Measurements from ENCODE around the gene SLC45A1. TPM values are rescaled to one million over a fixed set of nuclear protein-coding genes. Genes with fewer than 3 reads are reported as not detected.

SLC45A1 gene
- total and polyA plus RNA-seq, 4 donors: 4.4 to 8.7 (median 6.7) TPM

DNA sequence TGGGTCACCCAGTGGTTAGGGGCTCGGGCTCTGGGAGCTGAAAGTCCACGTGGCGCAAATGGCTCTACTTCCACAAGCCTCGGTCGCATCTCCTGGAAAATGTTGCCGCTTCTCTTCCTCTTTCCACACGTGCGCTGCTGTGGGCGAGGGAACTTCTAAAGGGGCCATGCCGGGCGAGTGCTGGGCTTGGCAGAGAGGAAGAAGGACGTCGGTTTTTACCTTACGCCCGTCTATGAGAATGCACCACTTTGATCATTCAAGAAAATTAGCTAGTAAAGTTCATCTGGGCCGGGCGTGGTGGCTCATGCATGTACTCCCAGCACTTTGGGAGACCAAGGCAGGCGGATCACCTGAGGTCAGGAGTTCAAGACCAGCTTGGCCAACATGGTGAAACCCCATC is 10.4 kb downstream of the SLC45A1 start:
- whole genome bisulfite sequencing, 2 donors: 97% methylated on average over 18 of the region's 18 CpGs
- ATAC-seq (ENCODE audit: low FRiP score): no peak
- Histone ChIP-seq H3K27me3 (ENCODE audit: control insufficient read depth in 1 of 2, insufficient read depth in 2 of 2, low read length in 1 of 2) (no peaks in the 10 kb centered on the region), H3K36me3 (ENCODE audit: control insufficient read depth in 1 of 2, insufficient read depth in 2 of 2, low read length in 1 of 2) (no peaks in the 10 kb centered on the region), H3K4me1 (ENCODE audit: control insufficient read depth in 1 of 2, insufficient read depth in 2 of 2, low read length in 2 of 2) (no peaks in the 10 kb centered on the region), H3K4me3 (ENCODE audit: low read length in 2 of 2) (no peak overlapping the region), H3K27ac (ENCODE audit: low read depth in 1 of 2, low read length in 2 of 2) (no peak overlapping the region), H3K9me3 (ENCODE audit: control insufficient read depth, low read length) (no peaks in the 10 kb centered on the region)
- intact Hi-C loops (cut with DNase I): no loop called here
- DNase-seq: no peak

DNA sequence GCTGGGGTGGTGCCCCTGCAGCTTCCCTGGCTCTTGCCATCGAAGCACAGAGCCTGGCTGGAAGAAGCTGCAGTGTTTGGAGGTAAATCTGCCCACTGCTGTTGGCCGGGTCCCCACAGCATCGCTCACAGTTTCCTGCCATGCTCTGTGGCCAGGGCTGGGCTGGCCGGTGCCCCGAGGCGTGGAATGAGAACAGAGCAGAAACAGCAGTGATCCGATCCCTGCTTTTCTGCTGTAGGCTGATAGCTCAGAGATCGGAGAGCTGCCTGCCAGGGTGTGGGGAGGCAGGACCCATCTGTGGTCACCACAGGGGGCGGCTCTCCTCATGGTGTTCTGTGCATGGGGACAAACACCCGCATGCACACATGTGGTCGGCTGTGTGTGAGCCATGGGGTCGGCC is 11.5 kb downstream of the SLC45A1 start:
- no peak for DNase-seq
- no peaks in the 10 kb centered on the region for H3K36me3 ChIP-seq (ENCODE audit: control insufficient read depth in 1 of 2, insufficient read depth in 2 of 2, low read length in 1 of 2)
- no peaks in the 10 kb centered on the region for H3K27me3 ChIP-seq (ENCODE audit: control insufficient read depth in 1 of 2, insufficient read depth in 2 of 2, low read length in 1 of 2)
- no peak overlapping the region for H3K4me3 ChIP-seq (ENCODE audit: low read length in 2 of 2)
- H3K27ac ChIP-seq (ENCODE audit: low read depth in 1 of 2, low read length in 2 of 2): no peak overlapping the region
- 26 to 27% methylated on average over 12 of the region's 12 CpGs for WGBS, 2 donors
- H3K9me3 ChIP-seq (ENCODE audit: control insufficient read depth, low read length): no peaks in the 10 kb centered on the region
- intact Hi-C loops (cut with DNase I): no loop called here
- H3K4me1 ChIP-seq (ENCODE audit: control insufficient read depth in 1 of 2, insufficient read depth in 2 of 2, low read length in 2 of 2): no peaks in the 10 kb centered on the region
- ATAC-seq (ENCODE audit: low FRiP score): peak; percentile 33

DNA sequence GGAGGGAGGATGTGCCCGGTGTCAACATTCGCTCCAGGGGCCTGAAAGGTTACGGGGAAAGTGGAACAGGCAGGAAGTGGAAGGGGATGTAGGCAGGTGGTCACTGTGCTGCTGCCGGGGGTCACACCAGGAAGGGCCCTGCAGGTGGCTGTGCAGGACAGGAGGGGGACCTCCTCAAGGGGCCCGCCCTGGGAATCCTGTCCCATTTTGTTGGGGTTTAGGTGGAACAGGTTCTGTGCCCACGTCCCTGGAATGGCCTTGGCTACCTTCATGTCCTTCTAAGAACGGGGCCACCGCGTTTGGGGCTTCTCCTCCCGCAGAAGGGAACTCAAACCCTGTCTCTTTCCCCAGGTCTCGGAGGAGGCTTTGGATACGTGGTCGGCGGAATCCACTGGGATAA is 11.9 kb downstream of the SLC45A1 start:
- no peak overlapping the region for H3K27ac ChIP-seq (ENCODE audit: low read depth in 1 of 2, low read length in 2 of 2)
- no peaks in the 10 kb centered on the region for H3K27me3 ChIP-seq (ENCODE audit: control insufficient read depth in 1 of 2, insufficient read depth in 2 of 2, low read length in 1 of 2)
- DNase-seq (no peak), ATAC-seq (ENCODE audit: low FRiP score) (peak; percentile 12)
- no peaks in the 10 kb centered on the region for H3K4me1 ChIP-seq (ENCODE audit: control insufficient read depth in 1 of 2, insufficient read depth in 2 of 2, low read length in 2 of 2)
- intact Hi-C loops (cut with DNase I): no loop called here
- no peak overlapping the region for H3K4me3 ChIP-seq (ENCODE audit: low read length in 2 of 2)
- no peaks in the 10 kb centered on the region for H3K36me3 ChIP-seq (ENCODE audit: control insufficient read depth in 1 of 2, insufficient read depth in 2 of 2, low read length in 1 of 2)
- WGBS, 2 donors: 86 to 87% methylated on average over 14 of the region's 14 CpGs
- no peaks in the 10 kb centered on the region for H3K9me3 ChIP-seq (ENCODE audit: control insufficient read depth, low read length)

DNA sequence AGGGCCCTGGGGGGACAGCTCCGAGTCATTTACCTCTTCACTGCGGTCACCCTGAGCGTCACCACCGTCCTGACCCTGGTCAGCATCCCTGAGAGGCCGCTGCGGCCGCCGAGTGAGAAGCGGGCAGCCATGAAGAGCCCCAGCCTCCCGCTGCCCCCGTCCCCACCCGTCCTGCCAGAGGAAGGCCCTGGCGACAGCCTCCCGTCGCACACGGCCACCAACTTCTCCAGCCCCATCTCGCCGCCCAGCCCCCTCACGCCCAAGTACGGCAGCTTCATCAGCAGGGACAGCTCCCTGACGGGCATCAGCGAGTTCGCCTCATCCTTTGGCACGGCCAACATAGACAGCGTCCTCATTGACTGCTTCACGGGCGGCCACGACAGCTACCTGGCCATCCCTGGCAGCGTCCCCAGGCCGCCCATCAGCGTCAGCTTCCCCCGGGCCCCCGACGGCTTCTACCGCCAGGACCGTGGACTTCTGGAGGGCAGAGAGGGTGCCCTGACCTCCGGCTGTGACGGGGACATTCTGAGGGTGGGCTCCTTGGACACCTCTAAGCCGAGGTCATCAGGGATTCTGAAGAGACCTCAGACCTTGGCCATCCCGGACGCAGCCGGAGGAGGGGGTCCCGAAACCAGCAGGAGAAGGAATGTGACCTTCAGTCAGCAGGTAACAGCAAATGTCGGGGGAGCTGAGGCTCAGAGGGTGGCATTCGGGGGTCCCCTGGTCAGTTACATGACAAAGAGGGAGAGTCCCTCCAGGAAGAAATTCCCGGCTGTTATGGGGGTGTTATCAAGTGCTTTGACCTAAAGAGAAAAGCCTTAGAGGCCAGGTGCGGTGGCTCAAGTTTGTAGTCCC is 12.6 kb downstream of the SLC45A1 start:
- intact Hi-C loops (cut with DNase I): no loop called here
- H3K27me3 ChIP-seq (ENCODE audit: control insufficient read depth in 1 of 2, insufficient read depth in 2 of 2, low read length in 1 of 2): no peaks in the 10 kb centered on the region
- H3K36me3 ChIP-seq (ENCODE audit: control insufficient read depth in 1 of 2, insufficient read depth in 2 of 2, low read length in 1 of 2): no peaks in the 10 kb centered on the region
- WGBS, 2 donors: 92 to 93% methylated on average over 47 of the region's 47 CpGs
- DNase-seq (no peak), ATAC-seq (ENCODE audit: low FRiP score) (no peak)
- no peak overlapping the region for H3K27ac ChIP-seq (ENCODE audit: low read depth in 1 of 2, low read length in 2 of 2)
- H3K4me1 ChIP-seq (ENCODE audit: control insufficient read depth in 1 of 2, insufficient read depth in 2 of 2, low read length in 2 of 2): no peaks in the 10 kb centered on the region
- no peaks in the 10 kb centered on the region for H3K9me3 ChIP-seq (ENCODE audit: control insufficient read depth, low read length)
- H3K4me3 ChIP-seq (ENCODE audit: low read length in 2 of 2): no peak overlapping the region

DNA sequence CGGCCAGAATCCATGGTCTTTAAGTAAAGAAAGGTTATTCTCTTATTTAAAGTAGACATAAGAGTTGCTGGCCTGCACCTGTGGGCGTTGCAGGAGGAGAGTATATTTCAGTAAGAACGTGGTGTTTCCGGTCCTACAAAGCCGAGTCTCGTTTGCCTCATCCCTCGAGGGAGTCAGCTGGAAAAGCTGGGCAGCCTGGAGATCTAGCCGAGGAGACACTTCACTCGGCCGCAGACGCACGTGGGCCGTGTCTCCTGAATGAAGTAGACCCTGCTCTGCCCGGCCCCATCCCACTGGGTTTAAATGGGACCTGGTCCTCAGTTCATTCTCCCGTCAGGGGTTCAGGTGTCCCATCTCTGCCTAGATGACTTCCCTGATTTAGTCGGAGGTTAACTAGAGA is 14.9 kb downstream of the SLC45A1 start:
- Histone ChIP-seq H3K9me3 (ENCODE audit: control insufficient read depth, low read length) (no peaks in the 10 kb centered on the region), H3K4me1 (ENCODE audit: control insufficient read depth in 1 of 2, insufficient read depth in 2 of 2, low read length in 2 of 2) (no peaks in the 10 kb centered on the region), H3K27me3 (ENCODE audit: control insufficient read depth in 1 of 2, insufficient read depth in 2 of 2, low read length in 1 of 2) (no peaks in the 10 kb centered on the region), H3K4me3 (ENCODE audit: low read length in 2 of 2) (no peak overlapping the region), H3K27ac (ENCODE audit: low read depth in 1 of 2, low read length in 2 of 2) (no peak overlapping the region), H3K36me3 (ENCODE audit: control insufficient read depth in 1 of 2, insufficient read depth in 2 of 2, low read length in 1 of 2) (peaks cover 0 to 3% of the 10 kb centered on the region in 2 donors)
- no peak for DNase-seq
- ATAC-seq (ENCODE audit: low FRiP score): no peak
- 92% methylated on average over 16 of the region's 16 CpGs for WGBS, 2 donors
- intact Hi-C loops (cut with DNase I): no loop called here

DNA sequence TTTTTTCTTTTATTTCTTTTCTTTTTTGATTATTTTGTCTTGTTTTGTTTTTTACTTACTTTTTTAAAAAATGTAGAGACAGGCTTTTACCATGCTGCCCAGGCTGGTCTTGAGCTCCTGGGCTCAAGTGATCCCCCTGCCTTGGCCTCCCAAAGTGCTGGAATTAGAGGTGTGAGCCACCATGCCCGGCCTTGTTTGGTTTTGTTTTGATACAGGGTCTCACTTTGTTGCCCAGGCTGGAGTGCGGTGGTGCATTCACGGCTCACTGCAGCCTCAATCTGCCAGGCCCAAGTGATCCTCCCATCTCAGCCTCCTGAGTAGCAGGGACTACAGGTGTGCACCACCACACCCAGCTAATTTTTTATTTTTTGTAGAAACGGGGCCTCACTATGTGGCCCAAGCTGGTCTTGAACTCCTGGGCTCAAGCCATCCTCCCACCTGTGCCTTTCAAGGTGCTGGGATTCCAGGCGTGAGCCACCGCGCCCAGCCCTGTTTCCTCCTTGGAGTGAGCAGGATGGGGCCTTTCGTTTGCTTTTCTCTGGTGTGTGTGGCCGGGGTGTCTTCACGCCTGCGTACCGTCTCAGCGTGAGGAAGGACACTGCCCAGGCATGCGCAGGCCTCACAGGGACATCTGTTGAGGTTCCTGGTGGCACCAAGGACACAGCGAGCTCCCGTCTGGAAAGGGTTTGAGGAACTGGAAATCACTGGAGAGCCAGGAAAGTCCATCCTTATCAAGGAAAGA is 15.5 kb downstream of the SLC45A1 start:
- intact Hi-C loops (cut with DNase I): no loop called here
- Histone ChIP-seq H3K4me3 (ENCODE audit: low read length in 2 of 2) (no peak overlapping the region), H3K27ac (ENCODE audit: low read depth in 1 of 2, low read length in 2 of 2) (no peak overlapping the region), H3K9me3 (ENCODE audit: control insufficient read depth, low read length) (no peaks in the 10 kb centered on the region), H3K27me3 (ENCODE audit: control insufficient read depth in 1 of 2, insufficient read depth in 2 of 2, low read length in 1 of 2) (no peaks in the 10 kb centered on the region), H3K36me3 (ENCODE audit: control insufficient read depth in 1 of 2, insufficient read depth in 2 of 2, low read length in 1 of 2) (peaks cover 0 to 4% of the 10 kb centered on the region in 2 donors), H3K4me1 (ENCODE audit: control insufficient read depth in 1 of 2, insufficient read depth in 2 of 2, low read length in 2 of 2) (no peaks in the 10 kb centered on the region)
- DNase-seq (no peak), ATAC-seq (ENCODE audit: low FRiP score) (no peak)
- 91 to 95% methylated on average over 16 of the region's 16 CpGs for WGBS, 2 donors

DNA sequence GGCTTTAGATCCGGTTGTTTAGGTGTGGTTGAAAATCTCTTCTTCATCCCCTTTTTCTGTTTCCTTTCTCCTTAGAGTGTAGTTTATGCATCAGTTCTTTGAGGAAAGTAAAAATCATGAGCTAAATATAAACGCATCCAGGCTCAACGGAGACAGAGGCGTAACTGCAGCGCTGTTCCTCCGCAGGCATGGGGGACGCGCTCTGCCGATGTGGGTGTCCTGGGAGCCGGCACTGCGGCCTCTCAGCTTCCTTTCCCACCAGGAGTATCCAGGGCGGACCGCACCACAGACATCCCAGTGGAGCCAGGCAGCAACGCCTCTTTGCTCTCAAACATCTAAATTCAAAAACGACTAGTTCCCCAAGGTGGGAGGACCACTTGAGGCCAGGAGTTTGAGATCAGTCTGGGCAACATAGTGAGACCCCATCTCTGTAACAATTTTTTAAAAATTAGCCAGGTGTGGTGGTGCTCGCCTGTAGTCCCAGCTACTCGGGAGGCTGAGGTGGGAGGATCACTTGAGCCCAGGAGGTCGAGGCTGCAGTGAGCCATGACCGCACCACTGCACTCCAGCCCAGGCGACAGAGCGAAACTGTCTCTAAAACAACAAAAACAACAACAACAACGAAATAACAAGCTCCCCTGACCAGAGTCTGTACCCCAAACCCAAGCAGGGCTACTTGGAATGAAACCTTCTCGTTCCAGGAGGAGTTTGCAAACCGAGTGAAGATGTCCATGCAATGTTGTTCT is 16.4 kb downstream of the SLC45A1 start:
- ATAC-seq (ENCODE audit: low FRiP score) (no peak), DNase-seq (peak in 1 of 2 donors; percentile 16)
- H3K4me3 ChIP-seq (ENCODE audit: low read length in 2 of 2): no peak overlapping the region
- 91 to 93% methylated on average over 24 of the region's 24 CpGs for WGBS, 2 donors
- intact Hi-C loops (cut with DNase I): no loop called here
- no peaks in the 10 kb centered on the region for H3K4me1 ChIP-seq (ENCODE audit: control insufficient read depth in 1 of 2, insufficient read depth in 2 of 2, low read length in 2 of 2)
- H3K36me3 ChIP-seq (ENCODE audit: control insufficient read depth in 1 of 2, insufficient read depth in 2 of 2, low read length in 1 of 2): peaks cover 0 to 4% of the 10 kb centered on the region in 2 donors
- H3K27me3 ChIP-seq (ENCODE audit: control insufficient read depth in 1 of 2, insufficient read depth in 2 of 2, low read length in 1 of 2): no peaks in the 10 kb centered on the region
- H3K9me3 ChIP-seq (ENCODE audit: control insufficient read depth, low read length): no peaks in the 10 kb centered on the region
- H3K27ac ChIP-seq (ENCODE audit: low read depth in 1 of 2, low read length in 2 of 2): no peak overlapping the region

DNA sequence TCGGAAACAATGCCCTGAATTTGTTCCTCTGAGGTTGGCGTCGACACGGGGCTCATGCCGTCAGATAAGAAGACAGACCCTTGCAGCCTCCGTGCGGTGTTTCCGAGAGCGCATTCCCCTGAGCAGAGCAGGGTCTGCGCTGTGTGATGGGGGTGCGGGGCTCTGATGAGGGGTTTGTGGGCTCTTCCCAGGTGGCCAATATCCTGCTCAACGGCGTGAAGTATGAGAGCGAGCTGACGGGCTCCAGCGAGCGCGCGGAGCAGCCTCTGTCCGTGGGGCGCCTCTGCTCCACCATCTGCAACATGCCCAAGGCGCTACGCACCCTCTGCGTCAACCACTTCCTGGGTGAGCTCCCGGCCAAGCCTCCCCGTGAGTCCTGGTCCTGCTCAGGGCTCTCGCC is 17.3 kb downstream of the SLC45A1 start:
- DNase-seq (no peak), ATAC-seq (ENCODE audit: low FRiP score) (no peak)
- H3K36me3 ChIP-seq (ENCODE audit: control insufficient read depth in 1 of 2, insufficient read depth in 2 of 2, low read length in 1 of 2): peaks cover 0 to 5% of the 10 kb centered on the region in 2 donors
- no peak overlapping the region for H3K27ac ChIP-seq (ENCODE audit: low read depth in 1 of 2, low read length in 2 of 2)
- no peak overlapping the region for H3K4me3 ChIP-seq (ENCODE audit: low read length in 2 of 2)
- no peaks in the 10 kb centered on the region for H3K4me1 ChIP-seq (ENCODE audit: control insufficient read depth in 1 of 2, insufficient read depth in 2 of 2, low read length in 2 of 2)
- no peaks in the 10 kb centered on the region for H3K9me3 ChIP-seq (ENCODE audit: control insufficient read depth, low read length)
- no peaks in the 10 kb centered on the region for H3K27me3 ChIP-seq (ENCODE audit: control insufficient read depth in 1 of 2, insufficient read depth in 2 of 2, low read length in 1 of 2)
- WGBS, 2 donors: 95% methylated on average over 27 of the region's 27 CpGs
- intact Hi-C loops (cut with DNase I): no loop called here
